KMS-11 (cell line): ENCODE data around the gene KPNA4.

Experiments used
- H2AFZ ChIP-seq: fragments of 200-600 bp; sonication (generic); 2 replicates; pipeline ENCODE4 v1.6.1; 2016; ENCODE audit warnings: antibody characterized with exemption, mixed run types, low read depth
- H3K27ac ChIP-seq: fragments of 200-600 bp; sonication (generic); 2 replicates; pipeline ENCODE4 v1.6.1; 2016; ENCODE audit warnings: mild to moderate bottlenecking, mixed run types
- H3K27me3 ChIP-seq: fragments of 200-600 bp; sonication (generic); 2 replicates; pipeline ENCODE4 v1.6.1; 2017; ENCODE audit warnings: mild to moderate bottlenecking, low read depth, mixed run types, moderate library complexity; ENCODE audit not compliant: insufficient read depth
- H3K36me3 ChIP-seq: fragments of 200-600 bp; sonication (generic); 2 replicates; pipeline ENCODE4 v1.6.1; 2017; ENCODE audit warnings: mild to moderate bottlenecking, mixed run types; ENCODE audit not compliant: insufficient read depth
- H3K4me1 ChIP-seq: fragments of 200-600 bp; sonication (generic); 2 replicates; pipeline ENCODE4 v1.6.1; 2016; ENCODE audit warnings: mild to moderate bottlenecking, low read depth, mixed run types; ENCODE audit not compliant: poor library complexity, severe bottlenecking
- H3K4me2 ChIP-seq: fragments of 200-600 bp; sonication (generic); 2 replicates; pipeline ENCODE4 v1.7.0; 2016; ENCODE audit warnings: mild to moderate bottlenecking, mixed run types
- H3K4me3 ChIP-seq: fragments of 200-600 bp; sonication (generic); IDR thresholded peaks from 2 replicates; pipeline ENCODE4 v1.6.1; 2017; ENCODE audit warnings: low read depth, low read length, mixed read lengths; ENCODE audit not compliant: insufficient read depth
- H3K79me2 ChIP-seq: fragments of 200-600 bp; sonication (generic); 2 replicates; pipeline ENCODE4 v1.6.1; 2016; ENCODE audit warnings: low read depth, mixed run types; ENCODE audit not compliant: insufficient read depth
- H3K9ac ChIP-seq: fragments of 200-600 bp; sonication (generic); 2 replicates; pipeline ENCODE4 v1.6.1; 2016; ENCODE audit warnings: mild to moderate bottlenecking, mixed run types
- H4K20me1 ChIP-seq: fragments of 200-600 bp; sonication (generic); 2 replicates; pipeline ENCODE4 v1.6.1; 2016; ENCODE audit warnings: mild to moderate bottlenecking, mixed run types; ENCODE audit not compliant: insufficient read depth
- TF ChIP-seq, protein P1 (sequence below): fragments of 200-600 bp; sonication (generic); conservative IDR thresholded peaks from 2 replicates; pipeline ENCODE4 v1.6.1; 2017; ENCODE audit warnings: low read depth, mild to moderate bottlenecking, antibody characterized with exemption, low read length, moderate library complexity, mixed read lengths

KPNA4 gene

DNA sequence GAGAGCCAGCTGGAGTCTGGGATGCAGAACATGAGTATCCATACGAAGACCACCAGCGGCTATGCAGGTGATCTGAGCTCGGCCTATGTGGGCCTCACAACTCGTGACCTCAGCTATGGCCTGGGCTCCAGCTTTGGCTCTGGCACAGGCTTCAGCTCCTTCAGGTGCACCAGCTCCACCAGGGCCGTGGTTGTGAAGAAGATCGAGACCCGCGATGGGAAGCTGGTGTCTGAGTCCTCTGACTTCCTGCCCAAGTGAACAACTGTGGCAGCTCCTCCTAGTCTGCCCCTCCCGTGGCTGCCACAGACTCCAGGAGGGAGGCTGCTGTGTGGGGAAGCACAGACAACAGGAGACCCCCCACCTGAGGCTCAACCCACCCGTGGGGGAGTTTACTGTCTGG lies 3.6 kb upstream of the KPNA4 start:
- H3K9ac ChIP-seq: no peak overlapping the region
- H2AFZ ChIP-seq: no peak overlapping the region
- no peak overlapping the region for H3K27ac ChIP-seq
- peaks cover 19% of the 10 kb centered on the region for H3K79me2 ChIP-seq
- H3K36me3 ChIP-seq: no peaks in the 10 kb centered on the region
- H3K4me2 ChIP-seq: no peak overlapping the region
- peaks cover 9% of the 10 kb centered on the region for H3K4me1 ChIP-seq
- TF ChIP-seq, protein P1, sequence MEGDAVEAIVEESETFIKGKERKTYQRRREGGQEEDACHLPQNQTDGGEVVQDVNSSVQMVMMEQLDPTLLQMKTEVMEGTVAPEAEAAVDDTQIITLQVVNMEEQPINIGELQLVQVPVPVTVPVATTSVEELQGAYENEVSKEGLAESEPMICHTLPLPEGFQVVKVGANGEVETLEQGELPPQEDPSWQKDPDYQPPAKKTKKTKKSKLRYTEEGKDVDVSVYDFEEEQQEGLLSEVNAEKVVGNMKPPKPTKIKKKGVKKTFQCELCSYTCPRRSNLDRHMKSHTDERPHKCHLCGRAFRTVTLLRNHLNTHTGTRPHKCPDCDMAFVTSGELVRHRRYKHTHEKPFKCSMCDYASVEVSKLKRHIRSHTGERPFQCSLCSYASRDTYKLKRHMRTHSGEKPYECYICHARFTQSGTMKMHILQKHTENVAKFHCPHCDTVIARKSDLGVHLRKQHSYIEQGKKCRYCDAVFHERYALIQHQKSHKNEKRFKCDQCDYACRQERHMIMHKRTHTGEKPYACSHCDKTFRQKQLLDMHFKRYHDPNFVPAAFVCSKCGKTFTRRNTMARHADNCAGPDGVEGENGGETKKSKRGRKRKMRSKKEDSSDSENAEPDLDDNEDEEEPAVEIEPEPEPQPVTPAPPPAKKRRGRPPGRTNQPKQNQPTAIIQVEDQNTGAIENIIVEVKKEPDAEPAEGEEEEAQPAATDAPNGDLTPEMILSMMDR: no peak
- H3K4me3 ChIP-seq: no peak overlapping the region
- H3K27me3 ChIP-seq: no peaks in the 10 kb centered on the region
- no peaks in the 10 kb centered on the region for H4K20me1 ChIP-seq

DNA sequence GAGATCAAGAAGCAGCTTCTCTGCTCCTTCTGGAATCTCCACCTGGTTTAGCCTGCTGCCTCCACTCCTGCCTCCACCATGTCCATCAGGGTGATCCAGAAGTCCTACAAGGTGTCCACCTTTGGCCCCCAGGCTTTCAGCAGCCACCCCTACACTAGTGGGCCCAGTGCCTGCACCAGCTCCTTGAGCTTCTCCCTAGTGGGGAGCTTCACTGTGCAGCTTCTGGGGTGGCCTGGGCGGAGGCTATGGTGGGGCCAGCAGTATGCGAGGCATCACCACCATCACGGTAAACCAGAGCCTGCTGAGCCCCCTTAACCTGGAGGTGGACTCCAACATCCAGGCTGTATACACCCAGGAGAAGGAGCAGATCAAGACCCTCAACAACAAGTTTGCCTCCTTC lies 2.4 kb upstream of the KPNA4 start:
- peaks cover 5% of the 10 kb centered on the region; the same call in 1 of the 2 replicates for H4K20me1 ChIP-seq
- peak overlapping the region; percentile 90; the same call in 1 of the 2 replicates for H3K4me2 ChIP-seq
- TF ChIP-seq, protein P1: no peak

DNA sequence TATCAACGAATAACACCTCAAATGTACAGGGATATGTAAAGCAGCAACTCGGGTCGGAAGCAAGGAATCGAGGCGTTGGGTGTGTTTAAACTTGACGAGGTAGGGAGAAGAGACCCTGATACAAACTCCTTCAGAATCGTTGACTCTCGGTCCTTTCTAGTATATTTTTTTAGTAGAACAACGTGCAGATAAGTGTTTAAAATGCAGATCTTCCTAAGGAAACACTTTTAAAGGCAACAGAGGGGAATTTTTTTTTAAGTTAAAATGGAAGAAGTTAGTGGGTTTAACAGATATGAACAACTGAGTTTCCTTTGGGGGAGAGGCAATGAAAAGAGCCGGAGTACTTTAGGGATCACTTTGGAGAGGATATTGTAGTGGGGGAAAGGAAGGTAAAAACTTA lies 1.1 kb upstream of the KPNA4 start:
- H3K4me2 ChIP-seq: peak overlapping the region; percentile 90
- H3K9ac ChIP-seq: peak overlapping the region; percentile 86
- peak overlapping the region; percentile 85; the same call in 1 of the 2 replicates for H3K27ac ChIP-seq
- peaks cover 12% of the 10 kb centered on the region; the same call in 1 of the 2 replicates for H4K20me1 ChIP-seq
- no peaks in the 10 kb centered on the region for H3K27me3 ChIP-seq
- peaks cover 34% of the 10 kb centered on the region for H3K4me1 ChIP-seq
- H3K36me3 ChIP-seq: no peaks in the 10 kb centered on the region
- peak overlapping the region; percentile 96 for H3K4me3 ChIP-seq
- peaks cover 44% of the 10 kb centered on the region for H3K79me2 ChIP-seq
- H2AFZ ChIP-seq: peak overlapping the region; percentile 92
- TF ChIP-seq, protein P1: no peak

More for the DNA sequence above, 2.4 kb upstream of the KPNA4 start:
- peaks cover 22% of the 10 kb centered on the region for H3K4me1 ChIP-seq
- no peak overlapping the region for H3K27ac ChIP-seq
- H3K36me3 ChIP-seq: no peaks in the 10 kb centered on the region
- H3K79me2 ChIP-seq: peaks cover 31% of the 10 kb centered on the region
- H3K27me3 ChIP-seq: no peaks in the 10 kb centered on the region
- H2AFZ ChIP-seq: no peak overlapping the region
- H3K4me3 ChIP-seq: no peak overlapping the region
- no peak overlapping the region for H3K9ac ChIP-seq

DNA sequence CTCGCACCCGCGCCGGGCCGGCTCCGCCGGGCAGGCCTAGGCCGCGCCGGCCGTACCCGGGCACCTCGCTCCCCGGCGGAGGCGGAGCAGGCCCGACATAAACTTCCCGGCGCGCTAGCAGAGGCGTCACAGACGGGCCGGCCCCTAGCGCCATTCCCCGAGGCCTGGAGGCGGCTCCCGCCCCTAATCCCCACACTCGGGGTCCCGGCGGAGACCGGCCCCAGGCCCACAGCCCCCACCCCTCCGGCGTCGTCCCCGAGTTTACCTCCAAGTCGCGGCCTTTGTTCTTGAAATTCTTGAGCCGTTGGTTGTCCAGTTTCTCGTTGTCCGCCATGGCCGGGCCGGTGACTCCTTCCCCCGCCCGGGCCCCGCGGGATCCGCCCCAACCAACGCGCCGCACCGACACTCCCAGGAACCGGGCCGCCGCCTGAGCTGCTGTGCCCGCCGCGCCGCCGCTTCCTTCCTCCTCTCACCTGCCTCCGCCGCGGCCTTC lies 376 bp downstream of the KPNA4 start:
- TF ChIP-seq, protein P1: no peak
- Histone ChIP-seq H3K4me3 (no peak overlapping the region), H3K79me2 (peaks cover 59% of the 10 kb centered on the region), H4K20me1 (peaks cover 18% of the 10 kb centered on the region), H2AFZ (peak overlapping the region; percentile 54), H3K9ac (peak overlapping the region; percentile 91), H3K36me3 (no peaks in the 10 kb centered on the region), H3K27me3 (no peaks in the 10 kb centered on the region), H3K4me2 (peak overlapping the region; percentile 38; the same call in 1 of the 2 replicates), H3K27ac (peak overlapping the region; percentile 89), H3K4me1 (peaks cover 48% of the 10 kb centered on the region)
